HG02759 (cell line): ENCODE measurements around the gene CXADR.
"Not testable (repeated sequence)": the region's sequence is repeated elsewhere in the genome, so short reads cannot be mapped to it uniquely, and the experiment has no call there.

Experiments used
- ATAC-seq: cut with Tn5 transposase; IDR thresholded peaks from one replicate; pipeline ENCODE4 v1.9.1; 2021; ENCODE audit warnings: mild to moderate bottlenecking, moderate library complexity; ENCODE audit not compliant: unreplicated experiment

The CXADR gene

GRCh38 chr21:17501107-17502006 is 11.5 kb upstream of the CXADR start:
- ATAC-seq, result no peak

DNA sequence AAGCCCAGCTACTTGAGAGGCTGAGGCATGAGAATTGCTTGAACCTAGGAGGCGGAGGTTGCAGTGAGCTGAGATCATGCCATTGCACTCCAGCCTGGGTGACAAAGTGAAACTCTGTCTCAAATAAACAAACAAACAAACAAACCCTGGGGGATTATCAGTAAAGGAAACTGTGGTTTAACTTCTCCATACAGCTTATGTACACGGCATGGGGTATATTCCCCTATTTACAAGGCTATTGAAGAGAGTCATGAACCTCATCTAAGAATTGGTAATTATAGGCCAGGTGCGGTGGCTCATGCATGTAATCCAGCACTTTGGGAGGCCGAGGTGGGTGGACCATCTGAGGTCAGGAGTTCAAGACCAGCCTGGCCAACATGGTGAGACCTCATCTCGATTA is 9.9 kb upstream of the CXADR start:
- ATAC-seq, result not testable (repeated sequence)

DNA sequence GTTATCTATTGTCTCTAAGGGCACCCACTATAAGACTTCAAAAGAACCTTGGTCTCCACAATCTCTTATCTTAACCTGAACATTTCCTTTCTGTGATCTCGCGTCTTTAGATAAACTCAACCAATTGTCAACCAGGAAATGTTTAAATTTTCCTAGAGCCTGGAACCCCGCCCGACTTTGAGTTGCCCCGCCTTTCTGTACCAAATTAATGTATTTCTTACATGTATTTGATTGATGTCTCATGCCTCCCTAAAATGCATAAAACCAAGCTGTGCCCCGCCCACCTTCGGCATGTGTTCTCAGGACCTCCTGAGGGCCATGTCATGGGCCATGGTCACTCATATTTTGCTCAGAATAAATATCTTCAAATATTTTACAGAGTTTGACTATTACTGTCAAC is 5.9 kb upstream of the CXADR start:
- ATAC-seq, result no peak

DNA sequence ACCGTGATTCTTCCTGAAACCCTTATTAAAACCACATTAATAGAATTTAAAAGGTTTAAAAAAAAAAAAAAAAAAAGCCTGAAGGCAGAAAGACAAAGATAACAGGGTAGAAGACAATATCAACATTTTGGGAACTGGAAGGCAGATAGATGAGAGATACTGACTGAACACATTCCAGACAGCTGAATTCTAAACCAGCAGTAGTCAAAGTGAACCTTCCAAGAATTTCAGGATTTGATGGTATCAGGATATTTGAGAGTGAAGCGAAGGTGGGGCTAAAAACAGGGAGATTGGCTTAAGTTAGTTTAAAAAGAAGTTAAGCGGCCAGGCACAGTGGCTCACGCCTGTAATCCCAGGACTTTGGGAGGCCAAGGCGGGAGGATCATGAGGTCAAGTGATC is 5.3 kb upstream of the CXADR start:
- no peak for ATAC-seq

DNA sequence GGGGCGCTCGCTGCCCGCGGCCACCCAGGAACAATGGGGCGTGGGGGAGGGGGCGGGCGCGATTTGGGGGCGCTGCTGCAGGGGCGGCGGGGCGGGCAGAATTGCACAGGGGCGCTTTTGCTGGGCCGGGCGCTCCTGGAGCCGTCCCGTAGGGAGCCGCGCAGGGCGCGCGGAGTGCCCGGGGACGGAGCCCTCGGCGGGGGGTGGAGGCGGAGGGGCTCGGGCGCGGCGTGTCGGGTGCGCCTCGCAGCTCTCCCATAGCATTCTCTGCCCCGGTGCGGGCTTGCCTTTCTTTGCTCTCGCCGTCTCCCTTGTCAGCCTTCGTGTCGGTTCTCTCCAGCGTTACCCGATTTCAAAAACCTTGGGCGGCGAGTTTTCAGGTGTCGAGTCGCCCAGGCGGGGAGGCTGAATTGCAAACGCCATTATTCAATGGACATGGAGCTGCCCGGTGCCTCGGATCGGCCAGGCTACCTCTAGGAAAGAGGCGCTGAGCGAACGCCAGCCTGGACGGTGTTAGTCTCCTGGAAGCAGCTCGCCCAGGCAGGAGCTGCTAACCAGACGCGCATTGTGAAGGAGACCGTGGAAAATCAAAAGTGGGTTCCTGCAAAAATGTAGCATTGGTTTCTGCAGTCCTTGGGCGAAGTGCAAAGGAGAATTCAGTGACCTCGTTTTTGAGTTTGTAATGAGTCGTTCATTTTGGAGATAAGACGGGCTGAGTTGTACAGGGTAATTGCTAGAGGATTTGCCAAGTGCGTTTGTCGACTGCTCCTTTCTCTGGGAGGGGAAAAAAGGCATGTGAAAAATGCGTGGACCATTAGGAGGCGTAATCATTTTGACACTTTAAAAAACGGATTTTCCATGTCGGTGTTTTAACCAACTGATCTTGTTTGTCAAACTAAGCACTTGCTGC is 626 bp downstream of the CXADR start:
- peak; percentile 36 for ATAC-seq

GRCh38 chr21:17514124-17514845 is 1.4 kb downstream of the CXADR start:
- ATAC-seq, result no peak

- ATAC-seq, result not testable (repeated sequence)
Observed at GRCh38 chr21:17517008-17517407, 4.2 kb downstream of the CXADR start.

DNA sequence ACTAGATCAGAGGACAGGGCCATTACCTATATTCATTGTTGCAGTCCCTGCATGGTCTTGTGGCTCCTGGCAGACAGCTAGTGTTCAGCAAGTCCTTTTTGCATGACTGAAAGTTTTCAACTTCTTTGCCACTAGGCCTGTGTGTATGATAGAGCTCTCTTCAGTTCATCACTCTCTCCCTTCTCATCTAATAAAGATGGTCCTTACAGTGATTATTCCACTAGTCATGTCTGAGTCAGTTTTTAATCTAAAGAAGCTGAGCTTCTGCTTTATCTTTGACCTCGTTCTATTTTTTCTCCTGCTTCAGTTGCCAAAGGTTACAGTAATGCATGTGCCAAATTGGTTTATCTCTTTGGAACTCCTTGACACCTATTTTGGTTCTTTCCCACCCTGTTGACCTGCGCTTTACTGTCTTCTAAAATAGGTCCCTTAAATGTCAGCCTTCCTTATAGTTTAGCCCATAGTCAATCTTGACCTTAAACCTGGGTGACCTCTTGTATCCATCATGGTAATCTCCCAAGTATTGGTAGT is 6.4 kb downstream of the CXADR start:
- no peak for ATAC-seq

DNA sequence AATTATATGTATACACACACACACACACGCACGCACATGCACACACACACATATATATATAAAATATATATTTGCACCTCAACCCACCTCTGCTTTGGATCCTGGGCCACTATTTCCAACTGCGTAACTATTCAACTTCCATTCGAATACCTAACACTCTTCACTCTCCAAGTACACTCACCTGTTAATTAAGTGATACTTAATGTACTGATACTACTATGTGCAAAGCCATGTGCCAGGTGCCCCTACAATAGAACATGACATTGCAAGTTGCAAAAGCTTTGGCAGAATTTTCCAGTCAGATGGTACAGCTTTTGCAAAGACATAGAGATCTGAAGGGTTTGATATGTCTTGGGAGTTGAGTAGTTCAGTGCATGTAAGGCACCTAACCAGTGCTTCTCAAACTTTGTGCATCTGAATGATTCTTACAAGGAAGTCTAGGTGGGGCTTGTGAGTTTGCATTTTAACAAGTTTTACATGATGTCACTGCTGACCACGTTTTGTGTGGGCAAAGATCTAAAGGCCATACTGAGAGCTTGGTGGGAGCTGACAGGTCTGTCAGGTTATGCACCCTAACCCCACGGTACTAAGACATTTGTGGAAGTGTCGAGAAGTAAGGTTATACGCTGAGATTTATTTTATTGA is 7.2 kb downstream of the CXADR start:
- ATAC-seq, result no peak

- no peak for ATAC-seq
Observed at GRCh38 chr21:17523007-17523451, 10.2 kb downstream of the CXADR start.

DNA sequence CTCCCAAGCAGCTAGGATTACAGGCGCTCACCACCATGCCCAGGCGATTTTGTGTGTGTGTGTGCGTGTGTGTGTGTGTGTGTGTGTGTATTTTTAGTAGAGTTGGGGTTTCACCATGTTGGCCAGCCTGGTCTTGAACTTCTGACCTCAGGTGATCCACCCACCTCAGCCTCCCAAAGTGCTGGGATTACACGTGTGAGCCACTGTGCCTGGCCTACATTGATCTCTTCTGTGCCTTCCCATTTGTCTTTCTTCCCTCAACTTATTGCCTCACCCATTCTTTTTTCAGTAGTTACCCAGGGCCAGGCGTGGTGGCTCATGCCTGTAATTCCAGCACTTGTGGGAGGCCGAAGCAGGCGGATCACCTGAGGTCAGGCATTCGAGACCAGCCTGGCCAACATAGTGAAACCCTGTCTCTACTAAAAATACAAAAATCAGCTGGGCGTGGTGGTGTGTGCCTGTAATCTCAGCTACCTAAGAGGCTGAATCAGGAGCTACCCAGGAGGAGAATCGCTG is 11.2 kb downstream of the CXADR start:
- ATAC-seq, result not testable (repeated sequence)

DNA sequence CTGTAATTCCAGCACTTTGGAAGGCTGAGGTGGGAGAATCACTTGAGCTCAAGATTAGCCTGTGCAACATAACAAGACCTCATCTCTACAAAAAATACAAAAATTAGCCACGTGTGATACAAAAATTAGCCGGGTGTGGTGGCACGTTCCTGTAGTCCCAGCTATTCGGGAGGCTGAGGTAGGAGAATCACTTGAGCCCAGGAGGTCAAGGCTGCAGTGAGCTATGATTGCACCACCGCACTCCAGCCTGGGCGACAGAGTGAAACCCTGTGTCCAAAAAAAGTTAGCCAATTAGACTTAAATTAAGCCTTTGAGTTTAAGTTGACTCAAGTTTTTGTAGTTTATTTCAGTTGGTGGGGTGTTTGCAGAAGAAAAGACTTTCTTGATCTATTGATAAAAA is 11.8 kb downstream of the CXADR start:
- no peak for ATAC-seq

DNA sequence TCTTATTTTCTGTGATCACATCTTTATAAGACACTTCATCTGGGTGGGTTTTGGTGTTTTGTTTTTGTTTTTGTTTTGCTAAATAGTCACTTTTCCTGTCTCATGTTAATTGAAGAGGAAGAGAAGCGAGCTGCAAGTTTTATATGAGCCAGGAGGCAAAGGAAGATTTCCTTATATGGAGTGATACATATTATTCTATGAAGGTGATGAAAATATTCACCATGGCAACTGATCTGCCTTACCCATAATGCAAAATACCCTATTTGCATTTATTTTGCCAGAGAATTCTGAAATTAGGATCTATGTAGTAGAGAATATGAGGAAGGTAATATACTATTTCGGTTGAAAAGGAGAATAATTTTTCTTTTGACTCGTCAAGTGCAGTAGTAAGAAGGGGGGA is 13.9 kb downstream of the CXADR start:
- ATAC-seq, result no peak

GRCh38 chr21:17527240-17527639 is 14.4 kb downstream of the CXADR start:
- ATAC-seq, result no peak

GRCh38 chr21:17527711-17528110 is 14.9 kb downstream of the CXADR start:
- ATAC-seq, result no peak

GRCh38 chr21:17529648-17530047 is 16.8 kb downstream of the CXADR start:
- no peak for ATAC-seq

DNA sequence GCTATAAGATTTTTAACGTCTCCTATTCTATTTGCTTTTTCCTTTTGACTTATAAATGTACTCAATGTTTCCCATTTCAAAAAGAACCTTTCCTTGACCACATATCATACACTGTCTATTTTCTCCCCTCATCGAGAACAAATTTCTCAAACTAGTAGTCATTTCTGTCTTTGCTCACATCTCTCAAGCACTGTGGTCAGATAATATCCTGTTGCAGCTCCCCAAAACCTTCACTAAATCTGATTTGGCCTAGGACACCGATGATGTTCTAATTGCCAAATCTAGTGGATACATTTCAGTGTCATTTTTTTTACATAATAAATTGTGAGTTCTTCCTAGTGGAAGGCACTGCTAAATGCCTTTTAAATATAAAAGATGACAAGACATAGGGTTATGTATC is 19.4 kb downstream of the CXADR start:
- no peak for ATAC-seq

DNA sequence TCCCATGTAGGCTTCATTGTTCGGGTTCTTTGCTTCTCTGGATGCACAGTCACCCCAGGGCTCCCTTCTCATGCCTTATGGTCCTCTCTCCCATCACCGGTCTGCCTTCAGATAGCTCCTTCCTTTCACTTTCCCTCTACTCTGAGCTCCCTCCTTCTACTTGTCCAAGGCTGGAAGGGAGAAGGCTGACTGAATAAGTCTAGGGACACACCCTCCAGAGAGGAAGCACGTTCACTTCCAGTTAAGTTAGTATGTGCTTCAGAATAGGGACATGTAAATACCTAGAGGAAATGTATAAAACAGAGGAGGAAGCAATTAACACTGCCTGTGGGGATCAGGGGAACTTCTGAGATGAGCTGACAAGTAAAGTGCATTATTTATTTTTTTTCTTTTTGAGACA is 23.5 kb downstream of the CXADR start:
- ATAC-seq, result no peak

- no peak for ATAC-seq
Observed at GRCh38 chr21:17537299-17537698, 24.5 kb downstream of the CXADR start.

DNA sequence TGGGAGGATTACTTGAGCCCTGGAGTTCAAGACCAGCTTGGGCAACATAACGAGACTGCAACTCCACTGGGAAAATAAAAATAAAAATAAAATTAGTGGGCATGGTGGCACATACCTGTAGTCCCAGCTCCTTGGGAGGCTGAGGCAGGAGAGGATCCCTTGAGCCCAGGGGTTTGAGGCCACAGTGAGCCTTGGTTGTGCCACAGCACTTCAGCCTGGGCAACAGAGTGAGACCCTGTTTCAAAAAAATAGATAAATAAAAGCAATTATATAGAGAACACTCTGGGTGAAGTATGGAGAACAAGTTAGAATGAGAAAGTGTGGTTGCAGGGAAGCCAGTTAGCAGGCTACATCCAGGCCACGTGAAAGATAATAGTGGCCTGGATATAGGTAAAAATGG is 25.7 kb downstream of the CXADR start:
- ATAC-seq, result no peak
